ENCODE measurements around the gene TAP1.

Gene TAP1

DNA sequence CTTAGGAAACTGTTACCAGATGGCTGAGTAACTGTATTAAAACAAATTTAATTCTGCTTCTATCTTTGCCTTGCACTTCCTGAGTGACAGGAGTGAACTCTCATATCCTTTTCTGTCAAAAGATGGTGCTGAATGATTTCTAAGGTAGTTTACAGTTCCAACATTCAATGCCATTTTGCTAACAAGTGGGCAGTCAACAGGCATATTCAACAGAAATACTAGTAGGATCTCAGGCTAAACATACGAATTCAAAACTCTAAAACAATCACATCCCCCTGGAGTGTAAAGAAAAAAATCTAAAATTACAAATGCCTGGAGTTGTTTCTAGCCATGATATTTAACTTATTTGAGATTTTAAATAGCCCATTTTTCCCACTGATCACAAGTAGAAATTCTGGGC, 7.2 kb upstream of the TAP1 start:
- DNase-seq = no peak

DNA sequence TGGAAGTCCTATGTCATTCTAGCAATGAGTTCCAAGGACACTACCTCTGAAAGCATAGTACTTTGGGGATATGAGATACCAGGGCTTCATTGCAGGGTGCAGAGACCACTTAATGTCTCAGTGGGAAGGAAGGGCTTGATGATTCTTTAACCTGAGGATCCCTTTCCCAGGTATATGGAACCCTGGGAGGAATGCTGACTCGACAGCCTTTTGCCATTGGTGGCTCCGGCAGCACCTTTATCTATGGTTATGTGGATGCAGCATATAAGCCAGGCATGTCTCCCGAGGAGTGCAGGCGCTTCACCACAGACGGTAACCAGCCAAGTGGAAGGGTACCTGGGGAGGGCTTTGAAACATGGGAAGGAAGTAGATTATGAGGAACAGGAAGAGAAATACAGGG, 4.7 kb upstream of the TAP1 start:
- no peak for DNase-seq

DNA sequence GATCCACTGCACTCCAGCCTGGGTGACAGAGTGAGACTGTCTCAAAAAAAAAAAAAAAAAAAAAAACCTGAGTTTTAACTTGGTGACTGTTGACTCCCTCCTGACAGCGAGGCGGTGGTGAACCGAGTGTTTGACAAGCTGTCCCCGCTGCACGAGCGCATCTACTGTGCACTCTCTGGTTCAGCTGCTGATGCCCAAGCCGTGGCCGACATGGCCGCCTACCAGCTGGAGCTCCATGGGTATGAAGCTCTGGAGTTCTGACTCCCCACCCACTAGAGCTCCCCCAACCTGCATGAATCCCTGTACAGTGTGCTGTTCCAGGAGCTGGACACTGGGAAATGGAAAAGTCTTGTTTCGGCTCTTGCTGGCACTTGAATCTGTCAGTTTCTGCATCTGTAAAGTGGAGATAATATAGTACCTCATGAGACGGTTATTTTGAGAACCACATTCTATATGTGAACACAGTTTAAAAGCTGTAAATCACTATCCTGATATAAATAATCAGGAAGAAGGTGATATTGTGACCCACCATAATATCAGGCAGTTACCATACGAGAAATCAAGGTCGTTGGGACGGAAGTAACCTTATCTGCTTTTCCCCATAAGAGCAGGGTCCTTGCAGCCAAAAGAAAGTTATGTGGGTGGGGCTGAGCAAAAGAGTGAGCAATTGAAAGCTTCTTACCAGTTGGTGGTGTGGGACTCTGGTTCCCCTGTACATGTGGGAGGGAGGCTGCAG, 3.8 kb upstream of the TAP1 start:
- DNase-seq = no peak

- DNase-seq = no peak
These were observed 2.1 kb upstream of the TAP1 start for GRCh38 chr6:32855467-32856174.

DNA sequence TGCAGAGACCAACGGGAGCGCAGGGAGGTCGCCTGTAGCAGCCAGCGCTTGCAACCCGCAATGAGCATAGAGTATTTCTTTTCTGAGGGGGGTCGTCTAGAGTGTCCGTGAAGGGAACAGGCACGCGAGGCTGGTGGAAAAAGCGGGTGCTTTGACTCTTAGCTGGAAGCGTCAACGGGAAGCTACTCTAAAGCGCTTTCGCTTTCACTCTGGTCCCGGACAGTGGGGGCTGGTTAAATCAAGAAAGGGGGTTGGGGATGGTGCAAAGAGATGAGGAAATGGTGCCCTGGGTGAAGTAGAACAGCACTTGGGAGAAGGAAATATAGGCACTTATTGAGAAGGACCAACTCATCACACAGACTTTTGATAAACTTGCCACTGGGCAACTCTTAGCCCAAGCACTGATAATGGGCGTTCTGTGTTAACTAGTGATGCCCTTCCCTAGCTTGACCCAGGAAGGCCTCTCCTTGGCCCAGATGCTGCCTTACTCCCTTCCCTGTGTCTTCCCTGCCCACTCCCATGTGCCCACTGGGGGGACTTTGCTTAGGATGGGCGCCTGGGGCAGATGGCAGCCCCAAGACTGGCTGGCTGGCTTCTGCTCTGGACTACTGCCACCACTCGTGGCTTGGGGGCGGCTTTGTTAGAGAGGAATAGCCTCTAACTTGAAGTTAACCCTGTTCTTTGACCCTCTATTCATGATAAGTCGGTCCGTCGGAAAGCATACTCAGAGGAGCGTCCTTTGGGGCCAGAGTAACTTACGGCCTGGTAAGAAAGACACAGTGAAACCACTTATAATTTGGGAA, 1.1 kb upstream of the TAP1 start:
- DNase-seq = peak; percentile 67

DNA sequence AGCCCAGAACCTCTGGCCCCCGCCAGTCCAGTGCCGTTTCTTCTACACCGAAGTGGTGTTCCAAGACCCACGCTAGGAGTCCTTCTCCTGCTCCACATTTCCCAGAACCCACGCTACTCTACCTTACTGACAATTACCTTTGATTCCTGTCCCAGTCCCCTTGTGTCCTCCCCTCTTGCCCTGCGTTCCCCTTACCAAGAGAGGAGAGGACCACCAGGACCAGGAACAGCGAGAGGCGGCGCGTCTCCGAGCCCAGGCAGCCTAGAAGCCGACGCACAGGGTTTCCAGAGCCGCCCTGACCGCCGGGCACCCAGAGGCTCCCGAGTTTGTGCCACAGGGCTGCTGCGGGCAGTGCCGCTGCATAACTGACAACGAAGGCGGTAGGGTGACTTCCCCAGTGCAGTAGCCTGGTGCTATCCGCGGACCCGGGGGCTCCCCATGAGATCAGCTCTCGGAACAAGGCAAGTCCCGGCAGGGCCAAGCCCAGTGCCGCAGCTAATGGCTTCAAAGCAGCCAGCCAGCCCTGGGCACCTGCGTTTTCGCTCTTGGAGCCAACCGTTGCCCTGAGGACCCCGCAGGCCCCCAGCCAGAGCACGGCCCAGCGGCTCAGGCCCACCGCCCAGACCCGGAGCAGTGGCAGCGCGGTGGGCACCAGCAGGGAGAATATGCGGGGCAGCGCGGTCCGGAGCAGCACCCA, 512 bp downstream of the TAP1 start:
- DNase-seq = peak; percentile 60

- DNase-seq = peak; percentile 40
These were observed 1.3 kb downstream of the TAP1 start for GRCh38 chr6:32852018-32852843.

DNA sequence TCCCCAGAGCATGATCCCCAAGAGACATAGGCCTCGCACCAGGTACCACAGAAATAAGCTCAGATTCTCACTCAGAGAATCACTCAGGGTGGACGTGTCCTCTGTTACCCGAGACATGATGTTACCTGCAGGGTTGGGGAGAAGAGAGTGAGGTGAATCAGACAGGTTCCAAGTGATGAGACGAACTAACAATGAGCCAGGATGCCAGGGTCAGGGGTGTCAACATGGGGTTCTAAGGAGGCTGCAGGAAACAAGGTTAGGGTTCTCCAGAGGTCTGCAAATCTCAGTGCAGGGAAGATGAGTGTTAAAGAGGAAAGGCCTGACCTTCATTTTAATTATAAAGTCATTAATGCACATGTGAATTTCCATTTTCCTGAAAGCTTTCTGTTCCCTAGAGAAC, 2.5 kb downstream of the TAP1 start:
- DNase-seq = no peak

DNA sequence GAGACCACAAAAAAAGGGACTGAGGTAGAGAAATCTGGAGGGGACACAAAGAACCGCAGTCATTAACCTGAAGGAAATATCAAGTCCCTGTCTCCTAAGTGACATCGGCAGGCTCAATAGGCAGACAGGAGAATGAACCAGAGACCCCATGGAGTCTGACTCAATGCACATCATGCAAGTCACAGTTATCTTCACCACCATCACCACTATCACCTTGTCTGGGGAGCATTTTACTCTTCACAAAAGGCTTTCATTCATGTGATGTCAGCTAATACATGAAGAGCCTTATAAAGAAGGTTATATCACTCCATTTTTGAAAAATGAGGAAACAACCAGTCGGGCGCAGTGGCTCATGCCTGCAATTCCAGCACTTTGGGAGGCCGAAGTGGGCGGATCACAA, 4.4 kb downstream of the TAP1 start:
- DNase-seq = no peak

DNA sequence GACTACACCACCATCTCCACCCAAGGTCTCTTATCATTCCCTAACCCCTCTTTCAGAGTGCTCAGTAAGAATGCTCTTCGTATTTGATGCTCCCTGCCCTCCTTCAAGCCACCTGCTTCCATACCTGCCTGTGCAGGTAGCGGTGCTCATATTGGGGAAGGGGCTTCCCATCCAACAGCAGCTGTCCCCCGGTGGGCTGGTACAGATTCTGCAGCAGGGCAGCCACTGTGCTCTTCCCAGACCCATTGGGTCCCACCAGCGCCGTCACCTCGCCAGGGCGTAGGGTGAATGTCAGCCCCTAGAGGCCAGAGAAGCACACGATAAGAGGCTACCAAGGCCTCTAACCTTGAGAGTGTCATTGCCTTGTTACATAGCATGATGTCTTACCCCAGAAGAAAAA, 5.7 kb downstream of the TAP1 start:
- no peak for DNase-seq

DNA sequence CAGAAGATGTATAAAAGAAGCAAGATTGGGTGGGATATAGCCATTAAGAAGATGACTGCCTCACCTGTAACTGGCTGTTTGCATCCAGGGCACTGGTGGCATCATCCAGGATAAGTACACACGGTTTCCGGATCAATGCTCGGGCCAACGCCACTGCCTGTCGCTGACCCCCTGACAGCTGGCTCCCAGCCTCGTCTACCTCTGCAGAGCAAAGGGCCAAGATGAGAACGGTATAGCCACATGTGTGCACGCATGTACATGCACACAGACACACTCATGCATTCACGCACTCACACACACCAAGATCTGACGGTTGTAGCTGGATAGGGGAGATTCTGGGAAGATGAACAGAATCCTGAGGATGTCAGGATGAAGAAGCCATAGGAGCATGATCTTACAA, 6.5 kb downstream of the TAP1 start:
- no peak for DNase-seq

- DNase-seq = peak; percentile 59
These were observed 8.1 kb downstream of the TAP1 start for GRCh38 chr6:32845384-32845884.

DNA sequence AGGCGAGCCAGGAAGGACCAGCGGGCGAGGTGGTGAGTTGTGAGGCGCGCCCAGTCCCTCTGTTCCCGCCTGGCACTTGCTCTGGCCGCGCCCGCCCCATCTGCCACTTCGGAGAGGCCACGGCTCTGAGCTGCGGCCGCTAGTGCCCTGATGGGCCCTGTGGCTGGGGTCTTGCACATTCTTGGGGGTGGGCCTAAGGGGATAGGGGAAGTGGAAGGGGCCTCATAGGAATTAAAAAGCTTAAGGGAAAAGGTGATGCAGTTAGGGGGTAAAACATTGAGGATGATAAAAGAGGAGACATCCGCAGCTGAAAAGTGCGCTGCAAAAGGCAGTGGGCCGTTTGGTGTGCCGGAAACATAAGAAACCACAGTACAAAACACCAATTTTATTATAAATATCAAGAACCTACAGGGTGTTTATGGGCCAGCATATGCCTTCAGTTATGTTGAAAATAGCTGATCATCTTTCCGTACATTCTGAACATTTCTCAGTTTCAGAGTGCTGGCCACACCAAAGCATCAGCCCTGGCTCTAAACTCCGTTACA, 8.6 kb downstream of the TAP1 start:
- peak; percentile 60 for DNase-seq

- peak; percentile 98 for DNase-seq
These were observed 9.3 kb downstream of the TAP1 start, which contains the start of gene PSMB8 for GRCh38 chr6:32843979-32844838. PSMB8 (minus strand) TSS chr6:32844047; CDS start chr6:32843996, 51 bp downstream.

GRCh38 chr6:32843331-32843978, 10.0 kb downstream of the TAP1 start:
- no peak for DNase-seq

- DNase-seq = no peak
These were observed 10.8 kb downstream of the TAP1 start for GRCh38 chr6:32842690-32843089.

GRCh38 chr6:32842021-32842650, 11.4 kb downstream of the TAP1 start:
- DNase-seq = no peak

- DNase-seq = peak; percentile 32
These were observed 12.8 kb downstream of the TAP1 start for GRCh38 chr6:32840604-32841246.

DNA sequence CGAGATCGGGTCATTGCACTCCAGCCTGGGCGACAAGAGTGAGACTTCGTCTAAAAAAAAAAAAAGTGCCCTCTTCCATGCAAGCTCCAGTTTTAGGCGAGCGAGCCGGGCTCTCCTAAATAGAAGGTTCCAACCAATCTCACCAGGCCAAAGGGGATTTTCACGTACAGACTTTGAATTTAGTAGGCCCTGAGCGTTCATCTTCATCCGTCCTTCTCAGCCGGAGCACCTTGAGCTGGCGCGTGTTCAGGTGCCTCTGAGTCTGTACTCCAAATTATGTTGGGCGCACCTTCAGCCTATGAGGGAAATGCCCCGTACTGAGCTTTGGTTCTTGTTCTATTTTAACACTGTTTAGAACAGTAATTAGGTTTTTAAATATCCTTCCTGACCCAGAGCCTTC, 14.1 kb downstream of the TAP1 start:
- no peak for DNase-seq

Data from CD4-positive, alpha-beta T cell treated with Interleukin-17A for 4 hours (primary cell).